SK-N-SH (cell line): ENCODE measurements around the gene PROCR. TPM values are rescaled to one million over a fixed set of nuclear protein-coding genes. Genes with fewer than 3 reads are reported as not detected.

ENCODE experiments used
- CTCF ChIA-PET: fragments of 300-600, 350-600 bp; formaldehyde crosslinking; extraction: SDS; loops from one replicate; lab custom pipeline; 2021; lab: Yijun Ruan, JAX
- POLR2A ChIA-PET: fragments of 350-600 bp; sonication (Branson Sonifier 250); formaldehyde crosslinking; extraction: SDS; loops from one replicate; lab custom pipeline; 2020; ENCODE audit warnings: antibody characterized with exemption, inconsistent platforms; lab: Yijun Ruan, JAX
- DNase-seq: peaks from one replicate; pipeline ENCODE4 v3.0.0; 2012
- H2AFZ ChIP-seq: fragments of 200-600 bp; sonication (generic); 2 replicates; pipeline ENCODE4 v1.8.1; 2016; ENCODE audit warnings: antibody characterized with exemption, mild to moderate bottlenecking, low read depth
- H3F3A ChIP-seq: fragments of 200-600 bp; sonication (generic); replicated peaks from 2 replicates; pipeline ENCODE3; 2016; ENCODE audit warnings: antibody characterized with exemption, mild to moderate bottlenecking; ENCODE audit not compliant: insufficient read depth
- H3K27ac ChIP-seq, 2 experiments: fragments of 200-500 bp in 1 of 2; fragments of 200-600 bp in 1 of 2; sonication (Bioruptor generic) in 1 of 2; sonication (generic), shearing (Covaris generic) in 1 of 2; 2 replicates each; pipeline versions ENCODE4 v1.5.1 to v1.6.1; 2014 to 2016; ENCODE audit warnings: low read depth in 2 of 2, inconsistent platforms in 1 of 2, low read length in 1 of 2, mild to moderate bottlenecking in 1 of 2, mixed read lengths in 1 of 2
- H3K27me3 ChIP-seq: fragments of 200-600 bp; sonication (generic), shearing (Covaris generic); 2 replicates; pipeline ENCODE4 v1.6.1; 2016; ENCODE audit warnings: mixed run types; ENCODE audit not compliant: insufficient read depth
- H3K36me3 ChIP-seq, 2 experiments: fragments of 200-500 bp in 1 of 2; fragments of 200-600 bp in 1 of 2; sonication (Bioruptor generic) in 1 of 2; sonication (generic) in 1 of 2; replicated peaks in 1 of 2; 2 replicates each; pipeline versions ENCODE3 to v1.5.1; 2014 to 2016; ENCODE audit warnings: low read length in 1 of 2, mild to moderate bottlenecking in 1 of 2; ENCODE audit not compliant: insufficient read depth in 2 of 2, control insufficient read depth in 1 of 2
- H3K4me1 ChIP-seq, 2 experiments: fragments of 200-500 bp in 1 of 2; fragments of 200-600 bp in 1 of 2; sonication (Bioruptor generic) in 1 of 2; sonication (generic), shearing (Covaris generic) in 1 of 2; 2 replicates each; pipeline versions ENCODE4 v1.5.1 to v1.6.1; 2014 to 2016; ENCODE audit warnings: low read depth in 1 of 2, low read length in 1 of 2, mixed run types in 1 of 2; ENCODE audit not compliant: insufficient read depth in 2 of 2, control insufficient read depth in 1 of 2
- H3K4me2 ChIP-seq: fragments of 200-600 bp; sonication (generic), shearing (Covaris generic); 2 replicates; pipeline ENCODE4 v1.6.1; 2017; ENCODE audit warnings: mixed run types
- H3K4me3 ChIP-seq, 2 experiments: fragments of 200-500 bp in 1 of 2; fragments of 200-600 bp in 1 of 2; sonication (Bioruptor generic) in 1 of 2; sonication (generic), shearing (Covaris generic) in 1 of 2; 2 replicates each; pipeline versions ENCODE4 v1.5.1 to v1.8.1; 2014 to 2016; ENCODE audit warnings: low read depth in 2 of 2, inconsistent platforms in 1 of 2, low read length in 1 of 2, mild to moderate bottlenecking in 1 of 2, mixed read lengths in 1 of 2, moderate library complexity in 1 of 2
- H3K79me2 ChIP-seq: fragments of 200-600 bp; sonication (generic); 2 replicates; pipeline ENCODE4 v1.8.1; 2017; ENCODE audit warnings: mild to moderate bottlenecking; ENCODE audit not compliant: insufficient read depth
- H3K9ac ChIP-seq: fragments of 200-600 bp; sonication (generic); 2 replicates; pipeline ENCODE4 v1.6.1; 2017; ENCODE audit warnings: mixed run types
- H3K9me2 ChIP-seq: fragments of 200-600 bp; sonication (generic); 2 replicates; pipeline ENCODE4 v1.6.1; 2017; ENCODE audit warnings: mixed run types
- H3K9me3 ChIP-seq: fragments of 200-600 bp; sonication (generic); 2 replicates; pipeline ENCODE4 v1.6.1; 2017; ENCODE audit warnings: mixed run types, mild to moderate bottlenecking, moderate library complexity
- H4K20me1 ChIP-seq: fragments of 200-600 bp; sonication (generic); 2 replicates; pipeline ENCODE4 v1.6.1; 2017; ENCODE audit warnings: mild to moderate bottlenecking, mixed run types; ENCODE audit not compliant: insufficient read depth
- CTCF ChIP-seq: fragments of 200-600 bp; sonication (generic); IDR thresholded peaks from 2 replicates; pipeline ENCODE4 v1.6.1; 2017; ENCODE audit warnings: antibody characterized with exemption, mild to moderate bottlenecking, moderate library complexity
- ELF1 ChIP-seq: IDR thresholded peaks from 2 replicates; pipeline ENCODE4 v1.4.0; 2012
- EZH2phosphoT487 ChIP-seq: fragments of 200-600 bp; sonication (generic); IDR thresholded peaks from 2 replicates; pipeline ENCODE4 v1.6.1; 2017; ENCODE audit warnings: low read depth, mixed run types, mild to moderate bottlenecking, antibody characterized with exemption, moderate library complexity, borderline replicate concordance
- FOSL2 ChIP-seq: IDR thresholded peaks from 2 replicates; pipeline ENCODE4 v1.4.0; 2012; ENCODE audit warnings: low read depth, mild to moderate bottlenecking, moderate library complexity, borderline replicate concordance
- FOXJ3 ChIP-seq: sonication (generic); formaldehyde crosslinking; IDR thresholded peaks from 2 replicates; pipeline ENCODE4 v1.5.1; 2020; ENCODE audit warnings: mild to moderate bottlenecking, missing genetic modification reagents
- FOXM1 ChIP-seq: IDR thresholded peaks from 2 replicates; pipeline ENCODE4 v1.4.0; 2012; ENCODE audit warnings: low read depth, mild to moderate bottlenecking
- GABPA ChIP-seq: IDR thresholded peaks from 2 replicates; pipeline ENCODE4 v1.4.0; 2012; ENCODE audit warnings: low read depth, mild to moderate bottlenecking
- GATA2 ChIP-seq: sonication (generic); formaldehyde crosslinking; IDR thresholded peaks from 2 replicates; pipeline ENCODE4 v1.5.0; 2020; ENCODE audit warnings: mild to moderate bottlenecking, missing genetic modification reagents
- JUND ChIP-seq: IDR thresholded peaks from 2 replicates; pipeline ENCODE4 v1.4.0; 2012
- NFIC ChIP-seq: IDR thresholded peaks from 2 replicates; pipeline ENCODE4 v1.4.0; 2012; ENCODE audit warnings: borderline replicate concordance
- PBX3 ChIP-seq: IDR thresholded peaks from 2 replicates; pipeline ENCODE4; 2012
- RAD21 ChIP-seq: IDR thresholded peaks from 2 replicates; pipeline ENCODE4 v1.6.1; 2012; ENCODE audit warnings: mild to moderate bottlenecking, low read length
- REST ChIP-seq: IDR thresholded peaks from 2 replicates; pipeline ENCODE4 v1.6.1; 2012; ENCODE audit warnings: mild to moderate bottlenecking, low read depth, low read length, moderate library complexity
- SMC3 ChIP-seq: IDR thresholded peaks from 2 replicates; pipeline ENCODE4 v1.6.1; 2012; ENCODE audit warnings: low read depth, low read length, improper control_type of control experiment
- TCF12 ChIP-seq: IDR thresholded peaks from 2 replicates; pipeline ENCODE4 v1.4.0; 2012
- USF2 ChIP-seq: fragments of 150-350 bp; IDR thresholded peaks from 2 replicates; pipeline ENCODE4 v1.6.1; 2017; ENCODE audit warnings: antibody characterized with exemption, low read length, low read depth, borderline replicate concordance
- ZBTB33 ChIP-seq: IDR thresholded peaks from 2 replicates; pipeline ENCODE4 v1.4.0; 2012; ENCODE audit warnings: low read depth, borderline replicate concordance
- WGBS: methylation state at CpG from one replicate; pipeline ENCODE4 v1.1.6; 2017; ENCODE audit warnings: low lambda C conversion rate; 5-methylcytosine and 5-hydroxymethylcytosine counted together
- polyA plus RNA-seq, 3 experiments: library from polyadenylated mRNA; depleted of rRNA; stranded (reverse); fragments of >200 nt; gene quantifications; 2 replicates each; pipeline ENCODE4 v1.2.3, GENCODE V29; 2012
- TF ChIP-seq, protein P1 (sequence below): IDR thresholded peaks from 2 replicates; pipeline ENCODE4 v1.4.0; 2012; ENCODE audit warnings: low read depth, borderline replicate concordance
- TF ChIP-seq, protein P2 (sequence below): IDR thresholded peaks from 2 replicates; pipeline ENCODE4 v1.4.0; 2012; ENCODE audit warnings: low read depth

The PROCR gene
- polyA plus RNA-seq, 1 of the 3 experiments (the other 2 are of a cell fraction) = 23.5 TPM

DNA sequence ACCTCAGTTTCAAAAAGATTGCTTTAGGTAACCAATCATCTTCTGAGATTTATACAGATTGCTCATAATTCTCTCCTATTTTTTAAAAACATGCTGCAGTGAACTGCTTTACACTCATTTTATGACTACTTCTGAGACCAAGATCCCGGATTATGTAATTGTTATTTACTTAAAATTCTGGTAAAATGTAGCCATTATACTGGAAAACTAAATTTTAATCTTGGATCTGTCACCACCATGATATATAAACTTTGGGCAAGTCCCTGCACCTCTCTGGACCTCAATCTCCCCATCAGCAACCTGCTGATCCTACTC is 477 bp upstream of the PROCR start:
- DNase-seq = no peak
- Histone ChIP-seq H3K9me2 (no peaks in the 10 kb centered on the region), H3K36me3 (no peaks in the 10 kb centered on the region), H3K4me2 (peak overlapping the region; percentile 76), H3K4me1 (peaks cover 0 to 15% of the 10 kb centered on the region in 2 experiments; a peak in 1 of 4 replicates), H4K20me1 (no peaks in the 10 kb centered on the region), H3K9ac (no peak overlapping the region), H3K9me3 (no peaks in the 10 kb centered on the region), H2AFZ (peak overlapping the region; percentile 89), H3K79me2 (no peaks in the 10 kb centered on the region), H3K4me3 (0 out of 4 replicates have a peak overlapping the region, but pooled peaks of 1 of the 2 experiments have one; percentile 25), H3F3A (peaks cover 5% of the 10 kb centered on the region), H3K27ac (no peak overlapping the region; a peak in 1 of 4 replicates), H3K27me3 (no peaks in the 10 kb centered on the region)
- no peak for TF ChIP-seq USF2
- TF ChIP-seq TCF12 = no peak
- no peak for TF ChIP-seq FOSL2
- no peak for TF ChIP-seq NFIC
- TF ChIP-seq EZH2phosphoT487 = no peak
- no peak for TF ChIP-seq FOXM1
- TF ChIP-seq, protein P1, sequence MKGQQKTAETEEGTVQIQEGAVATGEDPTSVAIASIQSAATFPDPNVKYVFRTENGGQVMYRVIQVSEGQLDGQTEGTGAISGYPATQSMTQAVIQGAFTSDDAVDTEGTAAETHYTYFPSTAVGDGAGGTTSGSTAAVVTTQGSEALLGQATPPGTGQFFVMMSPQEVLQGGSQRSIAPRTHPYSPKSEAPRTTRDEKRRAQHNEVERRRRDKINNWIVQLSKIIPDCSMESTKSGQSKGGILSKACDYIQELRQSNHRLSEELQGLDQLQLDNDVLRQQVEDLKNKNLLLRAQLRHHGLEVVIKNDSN = no peak
- no peak for TF ChIP-seq RAD21
- TF ChIP-seq REST = no peak
- TF ChIP-seq ZBTB33 = no peak
- TF ChIP-seq GABPA = no peak
- TF ChIP-seq, protein P2, sequence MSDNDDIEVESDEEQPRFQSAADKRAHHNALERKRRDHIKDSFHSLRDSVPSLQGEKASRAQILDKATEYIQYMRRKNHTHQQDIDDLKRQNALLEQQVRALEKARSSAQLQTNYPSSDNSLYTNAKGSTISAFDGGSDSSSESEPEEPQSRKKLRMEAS = no peak
- no peak for TF ChIP-seq JUND
- no peak for TF ChIP-seq CTCF
- TF ChIP-seq ELF1 = no peak
- TF ChIP-seq FOXJ3 (CRISPR knock-in tag) = no peak
- TF ChIP-seq SMC3 = no peak
- no peak for TF ChIP-seq PBX3
- no peak for TF ChIP-seq GATA2 (CRISPR knock-in tag)
- ChIA-PET CTCF (no interaction called here), POLR2A (no interaction called here)
- WGBS = 84% methylated on average over 1 of the region's 1 CpG
